GM19193 (cell line): Measurements from ENCODE around the gene P2RY6.

ENCODE experiments used
- POLR2A ChIP-seq: IDR thresholded peaks from 4 replicates; pipeline ENCODE4 v1.6.1; 2011; ENCODE audit not compliant: insufficient read depth, insufficient read length; ENCODE audit errors: extremely low read depth

Gene P2RY6

DNA sequence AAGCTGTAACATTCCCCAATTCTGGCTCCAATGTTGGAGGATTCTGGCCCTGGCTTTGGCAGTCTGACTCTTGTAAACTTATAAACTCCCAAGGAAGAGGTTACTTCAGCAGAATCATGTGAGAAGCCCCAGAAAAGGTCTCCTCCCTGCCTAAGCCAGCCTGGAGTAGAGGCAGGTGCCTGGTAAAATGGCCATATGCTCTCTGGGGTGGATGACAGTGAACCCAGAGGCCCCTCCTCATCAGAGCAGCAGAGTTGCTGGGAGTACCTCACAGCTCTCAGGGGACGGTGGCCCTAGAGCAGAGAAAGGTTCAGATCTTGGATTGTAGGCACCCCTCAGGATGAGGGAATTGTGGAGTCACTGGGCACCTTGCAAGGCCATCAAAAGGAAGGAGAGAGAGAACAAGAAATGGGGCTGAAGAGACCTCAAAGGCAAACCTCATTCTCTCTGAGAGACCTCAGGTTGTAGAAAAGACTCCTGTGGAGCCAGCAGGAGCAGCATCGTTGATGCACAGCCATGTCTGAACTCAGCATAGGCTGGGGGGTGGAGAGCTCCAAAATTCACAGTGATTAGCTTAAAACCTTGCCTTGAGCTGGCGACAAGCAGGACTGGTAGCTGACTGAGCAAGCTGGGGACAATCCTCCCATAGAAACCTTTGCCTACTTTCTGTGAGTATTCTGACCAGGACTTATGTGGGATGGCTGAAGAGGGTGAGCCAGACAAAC lies 4.9 kb upstream of the P2RY6 start:
- TF ChIP-seq POLR2A, result no peak

DNA sequence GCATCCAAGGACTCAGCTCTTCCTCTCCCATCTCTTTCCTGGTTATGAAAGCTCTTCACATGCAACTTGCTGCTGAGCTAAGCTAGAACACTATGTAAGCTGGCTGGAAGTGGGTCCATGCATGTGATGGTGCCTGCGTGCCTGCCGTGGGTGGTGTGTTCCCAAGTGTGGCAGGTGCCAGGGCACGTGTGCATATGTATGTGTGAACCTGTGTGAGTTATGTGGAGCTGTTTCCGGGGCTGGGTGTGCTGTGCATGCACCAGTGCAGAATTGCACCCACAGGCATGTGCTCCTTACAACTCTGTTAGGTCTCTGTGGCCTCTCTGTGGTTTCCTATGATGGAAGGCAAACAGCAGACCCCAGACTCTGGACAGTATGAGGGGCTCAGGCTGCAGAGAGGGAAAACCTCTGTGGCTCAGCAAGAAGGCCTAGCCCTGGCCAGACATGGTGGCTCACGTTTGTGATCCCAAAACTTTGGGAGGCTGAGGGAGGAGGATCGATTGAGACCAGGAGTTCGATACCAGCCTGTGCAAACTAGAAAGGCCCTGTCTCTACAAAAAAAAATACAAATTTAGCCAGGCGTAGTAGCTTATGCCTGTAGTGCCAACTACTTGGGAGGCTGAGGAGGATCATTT lies 4.1 kb upstream of the P2RY6 start:
- TF ChIP-seq POLR2A, result no peak

DNA sequence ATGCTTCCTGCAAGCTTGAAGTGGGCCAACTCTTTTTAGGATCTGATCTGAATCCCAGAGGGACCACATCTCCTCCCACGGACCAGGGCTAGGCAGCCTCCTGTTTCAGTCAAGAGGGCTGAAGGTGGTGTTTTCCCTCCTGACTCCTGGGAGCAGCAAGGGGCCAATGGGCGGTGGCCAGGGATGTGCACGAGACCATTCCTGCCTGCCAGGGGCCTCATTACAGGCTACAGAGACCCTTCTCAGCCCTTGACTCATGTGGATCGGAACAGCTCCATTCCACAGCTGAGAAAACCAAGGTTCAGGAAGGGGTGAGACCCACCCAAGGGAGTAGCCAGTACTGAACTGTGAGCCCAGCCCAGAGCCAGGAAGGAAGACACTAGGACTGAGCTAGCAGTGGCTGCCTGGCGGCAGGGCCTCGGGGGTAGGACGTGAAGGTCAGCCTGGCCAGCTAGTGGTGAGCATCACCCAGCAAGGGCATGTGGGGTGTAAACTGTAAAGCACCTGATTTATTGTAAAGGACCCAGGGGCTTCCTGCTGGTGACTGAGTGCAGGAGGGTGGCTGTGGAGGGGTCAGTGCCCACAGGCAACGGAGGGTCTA lies 3.4 kb upstream of the P2RY6 start:
- no peak for TF ChIP-seq POLR2A

DNA sequence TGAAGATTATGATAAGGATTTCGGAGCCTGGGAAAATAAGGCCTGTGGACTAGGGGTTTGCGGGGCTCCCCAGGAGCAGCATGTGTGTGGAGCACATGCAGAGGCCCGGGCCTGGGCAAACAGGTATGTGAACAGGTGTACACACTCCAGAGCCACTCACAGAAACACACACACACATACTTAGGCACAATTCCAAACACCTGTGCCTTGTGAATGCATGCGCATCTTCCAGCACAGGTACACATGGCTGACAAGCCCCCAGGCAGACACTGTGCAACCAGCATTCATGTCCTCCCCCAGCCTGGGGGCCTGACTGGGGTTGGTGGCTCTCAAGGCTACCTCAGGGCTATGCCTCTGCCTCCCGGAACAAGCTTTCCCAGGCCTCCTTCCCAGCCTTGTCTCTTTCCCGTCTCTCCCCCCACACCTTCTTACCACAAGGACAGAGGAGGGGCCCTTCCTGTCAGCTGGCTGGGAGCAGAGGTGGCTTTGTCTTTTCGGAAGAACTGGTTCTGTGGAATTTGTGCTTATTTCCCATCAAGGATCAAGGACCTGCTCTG lies 2.6 kb upstream of the P2RY6 start:
- TF ChIP-seq POLR2A, result no peak

DNA sequence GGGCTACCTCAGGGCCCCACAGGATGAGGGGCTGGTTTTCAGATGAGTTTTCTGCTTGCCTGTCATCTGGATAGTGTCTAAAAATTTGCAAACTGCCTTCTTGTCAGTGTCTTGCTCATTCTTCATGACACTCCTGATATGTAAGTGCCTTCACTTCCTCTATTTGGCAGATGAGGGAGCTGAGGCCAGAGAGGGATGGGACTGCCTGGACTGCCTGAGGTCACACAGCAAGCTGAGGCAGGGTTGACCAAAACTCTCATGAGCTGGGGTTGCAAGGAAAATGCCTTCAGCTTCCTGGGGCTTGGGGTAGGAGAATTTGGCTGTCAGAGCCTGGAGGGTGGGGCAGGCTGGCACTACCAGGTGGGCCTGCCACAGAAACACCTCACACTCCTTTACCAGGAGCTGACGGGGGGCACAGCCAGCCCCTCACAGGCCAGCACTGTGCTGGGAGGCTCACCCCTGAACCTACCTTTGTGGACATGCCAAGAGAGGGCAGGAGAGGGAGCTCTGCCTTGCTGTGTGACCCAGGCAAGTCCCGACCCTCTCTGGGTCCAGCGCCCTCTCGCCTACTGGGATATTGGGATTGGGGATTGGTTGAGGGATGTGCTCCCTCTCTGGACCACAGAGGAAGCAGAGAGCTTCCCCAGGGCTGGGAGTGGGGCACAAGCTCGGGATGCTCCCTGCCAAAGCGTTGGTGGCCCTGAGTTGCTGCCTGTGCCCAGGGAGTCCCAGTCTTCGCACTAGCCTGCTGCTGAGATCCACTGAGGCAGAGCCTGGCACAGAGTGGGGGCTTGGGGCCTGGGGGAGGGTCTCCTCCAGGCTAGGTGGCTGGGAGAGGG lies 1.9 kb upstream of the P2RY6 start:
- TF ChIP-seq POLR2A, result no peak

DNA sequence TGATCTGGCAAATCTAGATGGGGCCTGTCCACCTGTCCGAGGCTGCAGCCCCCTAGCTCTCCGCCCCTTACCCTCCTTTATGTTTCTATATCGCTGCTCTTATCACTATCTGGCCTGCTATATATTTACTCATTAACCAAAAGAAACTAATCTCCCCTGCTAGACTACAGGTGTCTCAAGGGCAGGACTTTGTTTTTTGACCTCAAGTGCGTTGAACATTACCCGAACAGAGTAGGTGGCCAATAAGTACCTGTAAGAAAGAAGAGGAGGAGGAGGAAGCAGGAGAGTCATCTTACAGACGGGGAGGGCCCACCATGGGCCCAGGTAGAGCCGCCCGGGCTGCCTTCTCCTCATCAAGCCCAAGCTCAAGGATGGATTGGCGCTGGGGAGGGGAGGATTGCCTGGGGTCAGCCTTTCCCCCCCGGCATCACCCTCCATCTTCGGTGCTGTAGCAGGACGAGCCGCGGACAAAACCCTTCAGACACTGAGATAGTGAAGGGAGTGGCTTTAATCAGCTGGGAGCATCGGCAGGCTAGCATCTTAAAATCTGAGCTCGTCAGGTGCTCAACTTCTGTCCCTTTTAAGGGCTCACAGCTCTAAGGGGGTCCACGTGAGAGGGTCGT lies 1.2 kb upstream of the P2RY6 start:
- no peak for TF ChIP-seq POLR2A

DNA sequence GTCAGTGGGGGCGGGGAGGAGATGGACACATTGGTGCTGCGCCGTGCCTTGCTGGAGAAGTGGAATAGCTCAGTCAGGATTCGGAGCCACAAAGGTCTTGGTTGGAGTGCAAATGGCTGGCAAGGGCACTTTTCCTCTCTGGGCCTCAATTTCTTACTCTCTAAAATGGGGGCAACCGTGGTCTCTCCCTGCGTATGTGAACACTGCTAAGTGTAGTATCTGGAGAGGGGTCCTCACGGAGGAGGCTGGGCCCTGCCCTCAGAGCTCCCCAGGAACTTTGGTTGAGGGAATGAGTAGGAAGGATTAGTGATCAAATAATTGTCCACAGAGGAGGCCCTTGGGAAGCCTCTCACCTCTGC lies 521 bp downstream of the P2RY6 start:
- no peak for TF ChIP-seq POLR2A

DNA sequence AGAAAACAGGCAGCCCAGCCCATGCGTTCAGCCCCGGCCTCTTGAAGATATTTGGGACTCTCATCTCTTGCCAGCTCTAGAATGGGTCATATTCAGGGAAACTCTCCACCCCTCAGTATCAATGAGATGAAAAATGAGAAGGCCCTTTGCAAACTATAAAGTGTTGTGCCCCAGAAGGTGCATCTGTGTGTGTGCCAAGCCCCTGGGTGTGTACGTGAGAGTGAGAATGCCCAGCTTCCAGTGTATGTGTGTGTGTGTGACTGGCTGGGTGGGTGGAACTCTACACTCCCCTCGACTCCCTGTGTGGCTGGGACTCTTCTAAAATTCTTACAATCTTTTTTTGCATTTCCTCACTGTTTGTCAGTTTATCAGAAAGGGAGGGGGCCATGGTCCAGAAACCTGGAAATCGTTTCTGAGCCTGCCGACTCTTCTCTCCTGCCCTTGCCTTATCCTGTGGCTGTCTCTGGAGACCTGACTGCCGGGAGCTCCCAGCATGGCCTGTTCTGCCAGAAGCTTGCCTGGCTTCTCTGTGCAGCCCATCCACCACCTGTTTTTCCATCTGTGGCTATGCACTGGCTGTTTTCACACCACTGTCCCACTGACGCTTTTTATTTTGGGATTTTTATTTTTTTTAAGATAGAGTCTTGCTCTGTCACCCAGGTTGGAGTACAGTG lies 1.2 kb downstream of the P2RY6 start:
- TF ChIP-seq POLR2A, result no peak

DNA sequence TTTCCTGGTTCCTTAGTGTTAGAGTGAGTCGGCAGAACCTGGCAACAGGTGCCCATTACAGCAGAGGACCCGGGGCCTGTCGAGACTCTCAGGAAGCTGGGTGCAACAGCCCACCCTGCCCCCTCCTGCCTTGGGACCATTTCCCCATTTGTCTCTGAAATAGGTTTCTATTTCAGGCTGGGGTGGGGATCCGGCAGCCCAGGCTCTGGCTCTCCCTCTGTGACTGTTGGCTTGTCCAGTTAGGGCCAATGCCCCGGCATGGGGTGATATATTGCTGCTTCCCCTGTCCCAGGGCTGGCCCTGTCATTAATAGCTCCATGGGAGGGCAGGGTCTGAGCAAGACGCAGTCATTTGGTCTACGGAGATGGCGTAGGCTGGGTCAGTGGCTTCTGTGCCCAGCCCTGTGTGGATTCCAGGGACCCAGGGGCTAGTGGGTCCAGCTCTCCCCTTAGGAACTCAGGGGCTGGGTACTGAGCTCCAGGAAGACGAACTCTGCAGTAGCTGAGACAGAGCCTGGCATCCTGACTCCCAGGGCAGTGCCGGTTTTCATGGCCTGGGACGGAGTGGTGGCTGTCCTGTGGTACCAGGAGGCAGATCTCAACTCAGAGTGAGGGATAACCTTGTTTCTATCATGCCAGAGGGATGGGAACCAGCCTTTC lies 2.7 kb downstream of the P2RY6 start:
- no peak for TF ChIP-seq POLR2A

DNA sequence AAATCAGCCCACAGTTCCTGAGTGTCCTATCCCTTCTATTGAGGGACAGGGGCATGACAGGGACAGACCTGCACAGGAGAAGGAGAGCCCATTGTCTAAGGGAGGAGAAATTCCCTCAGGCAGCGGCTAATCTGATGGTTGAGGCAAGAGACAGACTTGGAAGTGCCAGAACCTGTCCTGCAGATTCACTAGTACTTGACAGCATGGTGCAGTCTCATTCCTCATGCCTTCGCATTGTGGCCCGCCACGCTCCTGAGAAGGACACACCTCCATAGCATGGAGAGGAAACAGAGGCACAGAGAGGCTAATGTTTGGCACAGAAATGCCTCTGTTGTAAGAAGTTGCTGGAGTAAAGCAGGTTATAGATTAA lies 3.2 kb downstream of the P2RY6 start:
- TF ChIP-seq POLR2A, result no peak

DNA sequence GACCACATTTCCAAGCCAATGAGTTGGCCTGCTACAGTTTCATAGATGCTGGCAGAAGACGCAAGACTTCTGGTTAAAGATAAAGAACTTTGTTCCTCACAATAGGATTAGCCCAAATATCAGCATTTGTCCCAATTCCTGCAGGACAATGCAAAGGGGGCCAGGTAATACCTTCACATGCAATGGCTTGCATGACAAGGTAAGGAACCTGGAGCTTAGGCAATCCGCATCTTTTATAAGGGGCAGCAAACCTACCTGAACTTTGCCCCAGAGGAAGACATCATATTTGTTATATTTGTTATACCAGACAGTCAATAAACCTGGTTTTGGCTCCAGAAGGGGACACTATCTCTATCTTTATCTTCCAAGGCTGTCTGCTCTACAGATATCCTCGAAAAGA lies 5.3 kb downstream of the P2RY6 start:
- TF ChIP-seq POLR2A, result no peak

DNA sequence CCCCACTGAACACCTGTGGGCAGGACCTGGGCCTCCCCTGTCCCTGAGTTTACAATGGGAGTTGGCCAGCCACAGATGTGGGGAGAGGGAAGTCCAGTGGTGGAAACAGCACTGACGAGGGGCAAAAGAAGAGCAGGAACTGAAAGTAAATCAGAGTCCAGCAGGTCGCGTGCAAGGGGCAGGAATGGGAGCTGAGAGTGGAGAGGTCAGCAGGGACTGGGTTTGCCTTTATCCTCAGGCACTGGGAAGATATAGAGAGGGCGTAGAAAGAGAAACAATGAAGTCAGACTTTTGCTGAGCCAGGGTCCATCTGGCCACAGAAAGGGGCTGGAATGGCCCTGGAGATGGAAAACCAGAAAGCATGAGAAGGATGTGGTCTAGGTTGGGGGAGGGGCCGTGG lies 8.5 kb downstream of the P2RY6 start:
- TF ChIP-seq POLR2A, result no peak

DNA sequence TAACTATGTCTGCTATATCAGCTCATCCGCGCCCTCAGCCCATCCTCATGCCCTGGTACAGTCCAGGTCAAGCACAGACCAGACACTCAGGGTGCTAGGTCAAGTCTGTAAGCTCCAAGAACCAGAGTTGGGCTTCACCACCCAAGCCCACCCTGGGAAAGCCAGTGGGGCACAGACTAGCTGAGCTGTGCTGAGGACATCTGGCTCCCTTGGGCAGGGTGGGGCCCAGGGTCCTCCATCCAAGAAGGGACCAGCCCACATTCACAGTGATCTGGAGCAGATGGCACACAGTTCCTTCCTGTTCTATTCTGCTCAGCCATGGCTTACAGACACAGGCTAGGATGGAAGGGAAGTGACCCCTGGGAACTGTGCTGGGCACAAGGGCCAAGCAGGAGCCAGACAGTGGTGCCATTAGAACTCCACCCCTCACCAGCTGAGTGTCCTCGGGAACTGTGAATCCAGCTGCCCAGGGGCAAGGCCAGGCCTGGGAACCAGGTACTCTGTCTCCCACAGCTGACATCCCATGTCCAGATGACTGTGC lies 9.1 kb downstream of the P2RY6 start:
- no peak for TF ChIP-seq POLR2A
